NCI-H460 (cell line): ENCODE measurements around the gene TNK2. TPM values are rescaled to one million over a fixed set of nuclear protein-coding genes. Genes with fewer than 3 reads are reported as not detected.

Source experiments
- DNase-seq: peaks from one replicate; pipeline ENCODE4 v3.0.0-alpha.2; 2016; ENCODE audit warnings: low read depth; ENCODE audit errors: extremely low read depth
- total RNA-seq: library from RNA; depleted of rRNA; stranded (reverse); fragments of >200 nt; shearing (Covaris generic); gene quantifications from 2 replicates; pipeline ENCODE4 v1.2.3, GENCODE V29; 2014

TNK2 gene
- total RNA-seq, 1 experiment from 2014 or later, result 7.8 TPM

DNA sequence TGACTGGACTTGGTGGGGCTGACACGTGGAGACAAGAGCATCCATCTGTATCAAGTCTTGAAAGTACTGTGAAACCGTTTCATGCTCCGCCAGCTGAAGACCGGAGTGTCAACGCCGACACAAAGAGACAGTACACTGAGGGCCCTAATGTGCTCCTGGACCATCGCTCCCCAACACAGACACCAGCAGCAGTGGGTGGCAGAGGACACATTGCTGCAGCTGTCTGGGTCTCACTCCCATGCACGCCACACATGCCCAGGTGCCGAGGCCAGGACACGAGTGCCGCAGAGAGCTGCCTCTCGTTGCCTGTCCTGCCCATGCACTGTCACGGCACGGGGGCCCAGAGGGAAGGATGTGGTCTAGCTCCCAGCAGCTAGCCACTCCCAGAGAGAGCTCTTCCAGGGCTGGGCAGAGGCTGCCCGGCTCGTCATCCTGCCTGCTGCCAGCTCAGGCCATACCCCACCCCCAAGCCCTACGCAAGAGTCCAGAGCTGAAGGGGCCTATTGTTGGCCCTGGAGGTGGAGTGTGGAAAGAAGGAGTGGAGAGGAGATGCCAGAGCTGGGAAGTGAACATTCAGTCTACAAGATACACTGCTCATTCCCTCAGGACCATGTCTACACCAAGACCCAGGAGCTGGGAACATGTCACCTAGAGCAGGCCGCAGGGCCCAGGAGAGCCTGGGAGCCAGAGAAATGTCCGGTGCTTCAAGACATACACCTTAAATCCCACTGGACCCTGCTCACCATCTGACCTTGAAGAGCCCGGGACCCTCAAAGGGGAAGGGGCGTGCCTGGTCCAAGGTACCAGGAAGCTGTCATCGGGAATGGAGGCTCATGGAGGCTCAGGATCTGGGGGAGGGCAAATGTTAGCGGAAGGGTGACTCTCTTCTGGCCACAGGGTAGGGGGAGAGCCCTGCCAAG lies 7.7 kb downstream of the TNK2 start:
- DNase-seq, result peak; percentile 43

DNA sequence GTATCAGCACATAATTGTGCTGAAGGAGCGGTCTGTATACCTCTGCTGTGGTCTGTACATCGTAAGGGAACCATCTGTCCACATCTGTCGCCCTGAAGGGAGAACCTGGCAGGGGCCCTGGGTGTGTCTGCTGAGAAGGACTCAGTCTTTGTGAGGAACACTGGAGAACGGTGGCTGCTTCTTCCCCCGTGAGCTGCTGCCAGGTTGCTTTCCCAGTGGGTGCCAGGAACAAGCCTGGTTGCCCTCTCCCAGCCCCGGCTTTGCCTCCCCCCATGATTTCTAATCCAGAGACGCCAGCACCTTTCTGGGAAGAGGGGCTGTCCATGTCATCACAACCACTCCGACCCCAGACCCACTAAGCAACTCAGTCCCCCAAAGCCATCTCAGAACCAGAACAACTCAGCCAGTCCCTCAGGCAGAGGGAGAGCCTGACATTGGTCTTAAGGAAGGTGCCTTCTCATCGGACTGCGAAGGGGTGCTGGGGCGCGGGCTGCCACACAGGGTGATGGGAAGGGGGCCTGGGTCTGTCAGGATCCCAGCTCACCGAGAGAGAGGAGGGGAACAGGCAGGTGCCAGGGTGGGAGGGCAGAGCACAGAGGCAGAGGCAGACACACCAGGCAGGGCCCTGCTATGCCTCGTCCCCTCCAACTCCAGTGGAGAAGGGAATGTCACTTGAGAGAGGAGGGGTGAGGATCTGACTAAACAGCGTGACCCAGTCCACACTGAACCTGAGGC lies 8.5 kb downstream of the TNK2 start:
- no peak for DNase-seq

DNA sequence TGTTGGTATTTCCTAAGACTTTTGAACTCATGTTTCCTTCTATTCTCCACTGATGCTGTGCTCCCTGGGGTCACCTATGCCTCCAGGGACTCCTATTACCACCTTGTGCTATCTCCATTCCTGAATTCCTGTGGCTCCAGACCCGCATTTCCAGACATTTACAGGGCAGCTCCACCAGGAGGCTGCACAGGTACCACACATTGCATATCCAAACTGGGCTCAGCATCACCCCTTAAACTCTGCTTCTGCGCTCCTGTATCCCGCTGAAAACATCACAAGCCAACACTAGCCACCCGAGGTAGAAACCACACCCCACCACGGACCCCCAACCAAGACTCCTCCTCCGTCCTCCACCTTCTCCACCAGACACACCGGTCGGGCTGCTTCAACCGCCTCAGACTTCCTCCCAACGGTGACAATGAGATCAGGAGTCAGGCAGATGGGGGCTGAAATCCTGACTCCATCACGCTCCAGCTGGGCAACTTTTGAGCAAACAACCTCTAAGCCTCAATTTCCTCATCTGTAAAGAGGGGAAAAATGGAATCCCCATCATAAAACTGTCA lies 10.4 kb downstream of the TNK2 start:
- DNase-seq, result no peak

DNA sequence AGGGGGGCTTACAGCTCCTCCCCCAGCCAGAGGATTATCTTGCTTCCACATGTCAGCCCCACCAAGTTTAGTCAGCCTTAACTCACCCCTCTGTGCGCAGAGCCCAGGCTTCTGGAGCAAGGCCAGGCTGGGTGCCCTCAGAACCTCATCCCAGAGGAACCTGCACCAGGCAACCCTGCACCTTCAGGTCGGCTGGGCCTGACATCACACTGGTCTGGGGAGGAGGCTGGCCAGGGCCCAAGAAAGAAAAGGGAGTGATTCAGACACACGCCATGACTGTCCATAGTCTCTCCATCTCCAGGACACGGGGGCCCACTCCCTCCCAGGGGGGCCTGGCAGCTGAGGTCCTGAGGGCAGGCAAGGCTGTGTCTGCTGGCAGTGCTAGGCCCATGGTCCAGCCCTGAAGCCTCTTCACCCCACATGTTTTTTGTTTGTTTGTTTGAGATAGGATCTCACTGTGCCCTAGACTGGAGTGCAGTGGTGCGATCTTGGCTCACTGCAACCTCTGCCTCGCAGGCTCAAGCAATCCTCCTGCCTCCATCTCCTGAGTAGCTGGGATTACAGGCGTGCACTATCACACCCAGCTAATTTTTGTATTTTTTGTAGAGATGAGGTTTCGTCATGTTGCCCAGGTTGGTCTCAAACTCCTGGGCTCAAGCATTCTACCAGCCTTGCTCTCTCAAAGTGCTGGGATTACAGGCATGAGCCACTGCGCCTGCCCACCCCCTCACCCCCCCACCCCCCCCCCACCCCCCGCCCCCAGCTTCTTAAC lies 11.1 kb downstream of the TNK2 start:
- no peak for DNase-seq

DNA sequence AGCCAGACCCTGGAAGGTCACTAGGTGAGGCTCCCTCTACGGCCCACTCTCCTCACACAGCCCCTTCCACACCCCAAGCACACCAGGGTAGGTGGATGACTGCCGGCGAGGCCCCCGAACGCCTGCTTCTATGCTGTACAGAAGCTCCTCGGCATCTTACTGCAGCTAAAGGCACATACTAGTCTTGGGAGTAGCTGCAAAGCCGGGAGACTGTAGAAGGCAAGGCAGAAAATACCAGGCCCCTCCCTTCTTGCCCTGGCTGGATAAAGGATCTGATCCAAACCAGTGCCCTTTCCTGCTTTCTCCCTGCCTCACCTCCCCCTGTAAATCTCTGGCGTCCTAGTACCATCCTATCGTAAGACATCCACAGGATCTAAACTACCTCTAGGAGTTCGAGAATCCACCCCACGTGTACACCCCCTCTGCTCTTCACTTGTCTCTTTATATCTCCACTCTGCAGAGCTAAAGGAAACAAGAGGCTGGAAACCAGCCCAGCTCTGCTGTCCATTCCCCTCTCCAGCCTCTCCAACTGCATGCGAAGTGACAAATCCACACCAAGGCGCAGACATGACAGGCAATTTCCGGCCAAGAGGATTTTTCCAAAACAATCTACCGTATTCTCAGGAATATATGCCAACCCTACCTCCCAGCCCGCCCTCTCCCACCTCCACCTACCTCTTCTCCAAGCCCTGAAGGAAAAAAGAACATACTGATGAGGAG lies 11.8 kb downstream of the TNK2 start:
- DNase-seq, result peak; percentile 49

DNA sequence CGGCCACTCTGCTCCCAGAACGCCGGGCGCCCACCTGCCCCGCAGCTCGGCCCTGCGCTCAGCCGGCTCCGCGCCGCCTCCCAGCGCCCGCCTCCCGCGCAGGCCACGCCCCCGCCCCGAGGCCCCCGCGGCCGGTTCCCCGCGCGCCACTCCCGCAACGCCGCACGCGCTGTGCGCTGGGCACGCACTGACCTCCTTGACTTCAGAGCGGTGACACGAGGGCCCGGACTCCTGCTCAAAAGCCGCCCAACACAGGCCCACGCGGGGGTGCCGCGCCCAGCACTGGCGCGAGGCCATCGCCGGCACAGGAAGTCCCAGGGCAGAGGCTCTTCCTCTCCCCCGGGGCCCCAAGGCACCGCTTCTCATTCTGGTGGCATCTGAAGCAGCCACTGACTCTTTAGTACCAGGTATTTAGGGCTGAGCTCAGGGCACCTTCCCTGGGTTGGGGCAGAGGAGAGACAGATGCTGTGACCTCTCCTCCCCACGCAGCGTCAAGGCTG lies 12.4 kb downstream of the TNK2 start:
- DNase-seq, result no peak

DNA sequence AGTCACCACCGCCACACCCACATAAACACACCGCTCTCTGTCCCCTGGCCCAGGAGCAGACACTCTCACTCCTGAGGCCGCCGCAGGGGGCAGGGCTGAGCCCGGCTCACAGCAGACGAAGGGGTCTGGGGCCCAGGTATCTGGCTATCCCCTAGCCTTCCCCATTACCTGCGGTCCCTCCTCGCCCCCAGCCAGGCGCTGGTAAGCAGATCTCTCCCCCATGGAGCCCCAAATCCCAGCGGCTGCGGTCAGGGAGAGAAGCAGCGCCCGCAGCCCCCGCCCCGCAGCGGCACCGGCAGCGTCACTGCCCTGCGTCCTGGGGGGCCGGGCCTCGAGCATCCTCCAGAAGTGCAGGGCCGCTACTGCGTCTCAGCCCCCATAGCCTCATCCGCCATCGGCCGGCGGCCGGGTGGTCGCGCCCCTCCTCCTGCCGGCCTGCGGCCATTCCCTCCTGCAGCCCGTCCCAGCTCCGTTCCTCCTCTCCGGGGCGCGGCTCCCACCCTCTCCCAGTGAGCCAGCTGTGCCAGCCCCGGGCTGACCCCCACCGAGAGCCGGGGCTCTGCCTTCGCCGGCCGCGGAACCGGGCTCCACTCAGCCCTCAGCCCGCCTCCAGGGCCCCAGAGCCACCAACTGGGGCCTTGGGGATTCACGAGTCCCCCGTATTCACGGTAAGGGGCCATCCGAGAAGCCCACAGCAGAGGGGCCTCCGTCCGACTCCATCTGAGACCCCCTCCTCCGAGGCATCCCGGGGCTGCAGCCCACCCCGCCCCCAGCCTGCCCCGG lies 13.1 kb downstream of the TNK2 start:
- peak; percentile 38 for DNase-seq

DNA sequence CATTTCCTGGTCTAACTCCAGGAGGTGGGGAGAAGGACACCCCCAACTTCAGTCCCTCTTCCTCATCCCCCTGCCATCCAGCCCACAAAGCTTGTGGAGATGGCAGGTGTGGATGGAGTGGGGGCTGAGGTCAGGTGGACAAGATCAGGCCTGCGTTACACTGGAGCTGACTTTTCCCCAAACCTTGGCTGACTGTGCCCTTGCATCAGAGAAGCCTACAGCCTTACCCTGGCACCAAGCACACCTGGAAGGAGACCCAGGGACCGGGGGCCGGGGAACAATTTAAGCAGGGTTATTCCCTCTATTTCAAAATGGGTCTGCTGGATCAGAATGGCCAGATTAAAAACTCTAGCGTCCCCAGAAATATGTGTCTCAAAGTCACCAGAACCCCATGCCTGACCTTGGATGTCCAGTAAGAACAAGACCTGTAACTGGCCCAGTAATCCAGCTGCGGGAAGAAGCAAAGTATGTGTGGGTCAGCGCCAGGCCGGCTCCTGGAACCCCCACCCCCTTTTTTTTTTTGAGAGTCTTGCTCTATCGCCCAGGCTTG lies 14.4 kb downstream of the TNK2 start:
- no peak for DNase-seq

DNA sequence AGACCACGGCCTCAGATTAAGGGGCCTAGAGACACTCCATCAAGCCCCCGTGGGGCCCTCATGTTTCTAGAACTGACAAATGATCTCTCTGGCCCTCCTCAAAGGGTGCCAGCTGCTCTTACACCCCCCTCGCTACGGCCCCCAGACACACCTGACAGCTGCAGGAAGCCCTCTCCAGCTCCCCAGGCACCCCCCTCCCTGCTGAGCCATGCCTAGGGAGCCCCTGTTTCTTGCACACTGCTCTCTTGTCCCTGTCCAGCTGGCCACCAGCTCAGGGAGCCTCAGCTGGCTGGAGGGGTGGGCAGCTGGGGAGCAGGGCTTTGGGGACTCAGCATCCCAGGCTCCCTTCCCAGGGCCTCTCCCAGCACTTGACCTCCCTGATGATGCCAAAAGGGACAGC lies 14.8 kb downstream of the TNK2 start:
- no peak for DNase-seq

DNA sequence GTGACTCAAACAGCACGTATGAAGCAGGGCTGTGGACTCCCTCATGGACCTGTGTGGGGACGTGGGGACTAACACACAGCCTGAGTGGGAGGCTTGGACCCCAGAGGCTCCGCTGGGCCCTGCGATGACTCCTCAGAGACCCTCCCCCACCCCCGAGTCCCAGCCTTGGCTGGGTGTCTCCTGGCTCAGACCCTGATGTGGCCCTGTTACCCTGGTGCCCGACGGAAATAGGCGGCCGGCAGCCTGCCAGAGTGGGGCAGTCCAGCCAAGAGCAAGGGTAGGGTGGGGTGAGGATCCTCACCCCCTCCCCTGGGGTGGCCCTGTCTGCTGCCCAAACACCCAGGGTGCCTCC lies 15.3 kb downstream of the TNK2 start:
- DNase-seq, result no peak

DNA sequence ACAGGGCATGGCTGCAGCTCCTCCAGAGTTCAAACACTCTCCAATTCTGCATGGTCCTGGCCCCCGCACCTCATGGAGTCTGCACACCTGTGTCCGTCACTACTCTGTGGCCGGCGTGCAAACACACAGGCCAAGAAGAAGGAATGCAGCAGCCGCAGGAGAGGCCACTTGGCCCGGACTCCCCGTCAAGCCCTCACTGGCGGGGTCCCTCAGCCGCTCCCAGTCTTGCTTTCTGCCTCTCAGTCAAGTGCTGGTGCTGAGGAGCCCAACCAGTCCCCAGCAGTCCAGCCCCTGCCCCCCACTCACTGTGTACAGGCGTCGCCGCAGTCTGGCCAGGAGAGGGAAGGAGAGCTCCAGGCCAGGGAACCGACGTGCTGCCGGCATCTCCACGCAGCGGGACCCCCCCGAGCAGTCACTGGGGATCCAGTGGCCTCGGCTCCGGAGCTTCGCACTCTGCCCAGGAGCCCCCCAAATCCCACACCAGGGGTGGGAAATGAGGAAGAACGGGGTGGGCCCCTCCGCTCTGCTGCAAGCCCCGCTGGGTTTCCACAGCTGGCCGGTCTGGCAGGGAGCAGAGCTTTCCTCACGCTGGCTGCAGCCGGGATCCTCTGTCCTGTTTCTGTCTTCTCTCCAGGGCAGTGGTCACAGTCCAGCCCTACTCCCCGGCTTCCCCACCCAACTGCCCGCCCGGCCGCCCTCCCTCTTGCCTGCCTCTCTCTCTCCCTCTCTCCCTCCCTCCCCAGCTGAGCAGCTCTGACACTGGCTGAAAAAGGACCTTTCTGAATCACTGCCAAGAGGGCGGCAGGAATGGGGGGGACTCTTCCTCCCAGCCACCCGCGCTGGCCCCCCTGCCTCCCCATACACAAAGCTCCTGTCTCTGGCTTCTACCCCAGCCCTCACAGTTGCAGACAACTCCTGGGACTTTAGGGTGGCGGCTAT lies 16.0 kb downstream of the TNK2 start:
- DNase-seq, result no peak

DNA sequence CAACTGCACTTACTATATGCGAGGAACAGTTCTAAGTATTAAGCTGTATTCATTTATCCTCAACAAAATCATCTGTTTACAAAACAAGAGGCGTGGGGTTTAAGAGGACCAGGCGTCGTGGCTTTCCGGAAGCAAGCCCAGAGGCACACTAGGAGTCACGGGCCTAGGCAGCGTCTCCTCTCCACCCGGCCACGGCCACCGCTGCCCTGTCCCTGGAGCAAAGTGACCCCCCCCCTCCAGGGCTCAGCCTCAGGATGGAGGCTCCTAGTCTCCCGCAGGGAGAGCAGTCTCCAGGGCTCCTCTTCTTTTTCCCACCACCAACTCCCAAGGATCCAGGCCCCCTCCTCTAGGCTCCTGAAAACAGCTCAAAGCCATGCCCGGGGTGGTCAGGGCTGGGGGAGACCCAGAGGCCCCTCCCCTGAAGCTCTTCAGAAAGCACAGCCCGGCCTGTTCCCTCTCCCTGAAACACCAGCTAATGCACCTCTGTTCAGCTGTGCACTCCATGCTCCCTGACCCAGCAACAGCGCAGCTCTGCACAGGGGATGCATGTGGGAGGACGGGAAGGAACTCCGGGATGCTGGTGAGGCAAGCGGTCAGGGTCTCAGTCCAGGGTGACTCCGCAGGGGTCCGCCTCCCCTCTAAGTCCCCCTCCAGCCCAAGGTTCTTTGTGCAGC lies 16.8 kb downstream of the TNK2 start:
- no peak for DNase-seq

DNA sequence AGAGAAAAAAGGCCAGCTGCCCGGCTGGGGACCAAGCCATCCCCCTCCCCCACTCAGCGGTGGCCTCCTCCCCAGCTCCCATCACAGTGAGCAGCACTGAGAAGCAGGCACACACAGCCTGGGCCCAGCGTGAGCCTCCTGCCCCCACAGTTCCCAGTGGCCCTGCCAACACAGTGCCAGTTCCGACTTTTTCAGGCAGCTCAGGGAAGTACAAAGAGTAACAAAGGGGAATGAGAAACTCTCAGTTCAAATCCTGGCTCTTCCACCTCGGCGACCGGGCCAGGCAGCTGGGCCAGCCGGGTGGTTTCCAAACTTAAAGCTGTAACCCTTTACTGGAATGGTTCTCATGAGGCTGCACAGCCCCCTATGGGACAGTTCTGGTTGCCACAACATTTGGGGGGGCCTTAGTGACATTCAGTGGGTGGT lies 18.5 kb downstream of the TNK2 start:
- DNase-seq, result no peak

DNA sequence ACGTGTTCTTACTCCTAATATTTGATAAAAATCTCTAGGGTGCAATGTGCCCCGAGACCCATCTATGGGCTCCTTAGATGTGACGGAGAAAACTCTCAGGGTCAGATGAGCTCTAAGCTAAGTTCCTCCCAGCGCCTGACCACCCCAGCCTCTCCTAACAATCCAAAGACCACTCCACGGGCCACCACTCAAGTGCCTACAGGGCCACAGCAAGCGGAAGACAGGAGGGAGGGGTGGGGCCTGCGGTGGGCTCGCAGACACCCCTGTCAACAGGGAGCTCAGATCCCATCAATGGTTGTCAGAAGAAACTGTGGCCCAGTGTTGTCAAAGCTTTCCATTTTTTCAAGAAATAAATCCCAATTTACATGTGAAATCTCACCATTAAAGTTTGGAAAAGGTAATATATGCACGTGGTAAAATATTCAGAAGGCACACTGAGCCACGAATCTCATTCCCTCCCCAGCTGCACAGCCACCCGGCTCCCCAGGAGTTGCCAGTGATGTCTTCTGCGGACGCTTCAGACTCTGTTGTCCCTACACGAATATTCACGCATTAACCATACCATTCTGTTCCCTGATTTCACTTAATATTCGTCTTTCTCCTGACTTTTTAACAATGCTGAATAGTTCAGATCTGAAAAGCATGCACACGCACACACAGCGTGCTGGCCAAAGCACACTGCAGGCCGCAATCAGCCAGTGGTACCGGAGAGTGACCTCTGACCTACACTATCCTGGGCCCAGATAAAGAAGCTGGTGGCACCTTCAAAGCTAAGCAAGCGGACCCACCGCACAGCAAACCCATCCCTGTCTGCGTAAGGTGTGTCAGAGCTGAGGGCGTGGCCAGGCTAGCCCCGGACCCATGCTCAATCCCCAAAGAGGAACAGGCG lies 19.1 kb downstream of the TNK2 start:
- DNase-seq, result no peak

DNA sequence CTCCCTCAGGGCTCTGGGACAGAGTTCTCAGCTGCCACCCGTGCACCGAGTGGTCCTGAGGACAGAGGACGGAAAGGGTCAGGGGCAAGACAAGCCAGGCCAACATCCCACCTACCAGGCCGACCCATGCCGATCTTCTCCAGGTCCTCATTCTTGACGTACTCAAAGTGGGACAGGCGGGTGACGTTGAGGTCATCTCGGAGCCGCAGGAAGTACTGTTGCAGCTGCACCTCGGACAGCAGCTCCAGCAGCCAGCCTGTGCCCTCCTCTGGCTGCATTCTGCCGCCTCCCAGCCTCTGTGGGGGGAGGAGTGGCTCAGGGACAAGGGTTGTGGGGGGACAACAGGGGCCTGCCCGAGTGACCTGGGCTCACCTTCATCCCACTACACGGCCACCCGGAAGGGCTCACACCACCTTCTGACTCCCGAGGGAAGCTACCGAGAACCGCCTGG lies 20.0 kb downstream of the TNK2 start:
- no peak for DNase-seq

DNA sequence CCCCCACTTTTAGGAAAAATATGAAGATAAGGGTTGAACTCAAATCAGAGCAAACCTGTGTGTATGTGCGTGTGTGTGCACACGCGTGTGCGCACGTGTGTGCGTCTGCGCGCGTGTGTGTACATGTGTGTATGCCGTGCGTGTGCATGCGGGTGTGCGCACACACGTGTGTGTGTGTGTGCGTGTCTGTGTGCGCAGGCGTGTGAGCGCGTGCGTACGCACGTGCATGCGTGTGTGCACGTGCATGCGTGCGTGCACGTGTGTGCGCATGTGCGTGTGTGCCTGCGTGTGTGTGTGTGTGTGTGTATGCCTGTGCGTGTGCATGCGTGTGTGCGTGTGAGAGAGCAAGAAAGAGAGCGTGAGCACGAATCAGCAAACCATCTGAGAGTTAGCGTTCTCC lies 20.7 kb downstream of the TNK2 start:
- DNase-seq, result no peak
